ENCODE data around the gene TMEM121.

Gene TMEM121

DNA sequence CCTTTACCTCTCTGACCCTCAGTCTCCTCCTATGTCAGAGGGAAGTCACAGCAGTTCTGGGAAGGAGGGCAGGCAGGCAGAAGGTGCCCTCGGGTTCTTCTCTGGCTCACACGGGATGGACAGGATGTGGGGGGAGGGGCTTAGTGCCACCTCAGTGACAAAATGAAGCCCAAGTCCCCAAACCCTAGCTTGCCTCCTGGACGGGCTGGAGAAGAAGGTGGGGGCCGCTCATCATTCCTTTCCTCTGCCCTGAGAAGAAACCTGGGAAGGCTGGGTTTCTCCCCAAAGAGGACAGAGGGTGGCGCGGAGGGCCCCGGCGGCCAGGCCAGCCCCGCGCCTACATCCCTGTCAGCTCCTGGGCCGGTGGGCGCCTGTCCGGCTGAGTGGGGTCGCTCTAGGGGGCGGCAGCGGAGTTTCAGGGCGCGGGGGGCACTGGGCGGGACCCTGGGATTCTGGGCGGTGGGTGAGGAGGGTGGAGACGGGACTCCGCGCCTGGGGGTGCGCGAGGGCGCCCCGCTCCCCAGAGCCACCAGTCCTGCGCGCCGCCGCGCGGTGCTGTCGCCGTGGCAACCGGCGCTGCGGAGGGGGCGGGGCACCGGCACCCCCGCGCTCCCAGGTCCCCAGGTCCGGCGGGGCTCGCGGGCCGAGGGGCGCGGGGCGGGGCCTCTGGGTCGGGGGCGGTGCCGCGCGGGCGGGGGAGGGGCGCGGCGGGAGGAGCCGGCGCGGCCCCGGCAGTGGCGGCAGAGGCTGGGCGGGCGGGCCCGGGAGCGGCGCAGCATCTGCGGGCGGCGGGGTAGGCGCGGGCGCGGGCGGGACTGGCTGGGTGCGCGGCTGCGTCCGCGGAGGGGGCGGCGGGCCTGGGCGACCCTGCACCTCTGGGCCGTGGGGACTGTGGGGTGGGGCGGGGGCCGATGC, at the start of gene TMEM121:
TSS of gene TMEM121 (plus strand) at position 723 of the 915 bp plus-strand sequence. CDS start 2,252 bp downstream, outside the sequence.
- TF ChIP-seq CTCF (IDR thresholded peaks at IDR 0.05; ENCODE audit: low read depth, low read length, missing control alignments), result no peak
- in situ Hi-C loops (cut with HindIII; ENCODE audit: low sequenced_read_pairs), result no loop called here
- DNase-seq (ENCODE audit: low read depth), result no peak
- H3K4me3 ChIP-seq (ENCODE audit: low read depth, low read length), result peak within 1 kb of the TSS; percentile 50

- DNase-seq (ENCODE audit: low read depth), result no peak
- TF ChIP-seq CTCF (IDR thresholded peaks at IDR 0.05; ENCODE audit: low read depth, low read length, missing control alignments), result no peak
- in situ Hi-C loops (cut with HindIII; ENCODE audit: low sequenced_read_pairs), result no loop called here
- H3K4me3 ChIP-seq (ENCODE audit: low read depth, low read length), result peak overlapping the region; percentile 58
These were observed 49.3 kb upstream of the TMEM121 start for GRCh38 chr14:105476831-105477659.

DNA sequence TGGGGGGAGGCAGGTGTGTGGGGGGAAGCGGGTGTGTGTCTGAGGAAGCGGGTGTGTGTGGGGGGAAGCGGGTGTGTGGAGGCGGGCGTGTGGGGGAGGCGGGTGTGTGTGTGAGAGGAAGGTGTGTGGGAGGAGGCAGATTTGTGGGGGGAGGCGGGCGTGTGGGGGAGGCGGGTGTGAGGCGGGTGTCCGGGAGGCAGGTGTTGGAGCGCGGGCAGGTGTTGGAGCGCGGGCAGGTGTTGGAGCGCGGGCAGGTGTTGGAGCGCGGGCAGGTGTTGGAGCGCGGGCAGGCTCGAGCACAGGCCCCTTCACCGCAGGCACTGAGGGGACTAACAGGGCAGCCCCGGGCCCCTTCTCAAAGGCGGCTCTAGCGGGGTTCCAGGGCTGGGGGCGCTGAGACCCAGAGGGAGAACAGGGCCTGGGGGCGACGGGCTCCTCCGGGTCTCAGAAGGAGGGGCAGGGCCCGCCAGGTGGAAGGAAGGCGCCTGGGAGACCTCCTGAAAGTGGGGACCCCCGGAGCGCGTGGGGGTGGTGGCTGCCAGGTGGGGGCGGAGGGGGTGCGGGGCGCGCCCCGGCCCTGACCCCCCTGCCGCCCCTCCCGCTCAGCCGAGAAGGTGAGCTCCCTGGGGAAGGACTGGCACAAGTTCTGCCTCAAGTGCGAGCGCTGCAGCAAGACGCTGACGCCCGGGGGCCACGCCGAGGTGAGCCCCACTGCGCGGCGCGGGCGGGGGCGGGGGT, 48.6 kb upstream of the TMEM121 start:
- in situ Hi-C loops (cut with HindIII; ENCODE audit: low sequenced_read_pairs), result no loop called here
- DNase-seq (ENCODE audit: low read depth), result no peak
- no peak overlapping the region for H3K4me3 ChIP-seq (ENCODE audit: low read depth, low read length)
- TF ChIP-seq CTCF (IDR thresholded peaks at IDR 0.05; ENCODE audit: low read depth, low read length, missing control alignments), result no peak

DNA sequence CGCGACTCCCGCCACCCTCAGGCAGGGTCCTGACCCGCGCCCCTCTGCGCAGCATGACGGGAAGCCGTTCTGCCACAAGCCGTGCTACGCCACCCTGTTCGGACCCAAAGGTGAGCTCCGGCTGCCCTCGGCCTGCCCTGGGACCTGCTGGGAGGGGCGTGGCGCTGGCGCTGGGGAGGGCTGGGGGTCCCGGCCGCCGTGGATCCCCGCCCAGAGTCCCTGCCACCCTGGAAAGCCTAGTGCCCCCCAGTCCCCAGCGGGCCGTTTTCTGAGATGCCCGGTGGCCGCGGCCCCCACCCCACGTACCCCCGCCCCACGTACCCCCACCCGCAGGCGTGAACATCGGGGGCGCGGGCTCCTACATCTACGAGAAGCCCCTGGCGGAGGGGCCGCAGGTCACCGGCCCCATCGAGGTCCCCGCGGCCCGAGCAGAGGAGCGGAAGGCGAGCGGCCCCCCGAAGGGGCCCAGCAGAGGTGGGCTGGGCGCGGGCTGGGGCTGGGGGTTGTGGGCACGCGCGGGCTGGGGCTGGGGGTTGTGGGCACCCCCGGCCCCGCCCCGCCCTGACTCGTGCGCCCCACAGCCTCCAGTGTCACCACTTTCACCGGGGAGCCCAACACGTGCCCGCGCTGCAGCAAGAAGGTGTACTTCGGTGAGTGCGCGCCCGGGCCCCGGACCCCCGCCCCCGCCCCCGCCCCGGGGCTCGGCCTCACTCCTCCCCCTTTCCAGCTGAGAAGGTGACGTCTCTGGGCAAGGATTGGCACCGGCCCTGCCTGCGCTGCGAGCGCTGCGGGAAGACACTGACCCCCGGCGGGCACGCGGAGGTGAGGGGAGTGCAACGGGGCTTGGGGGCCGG, 47.8 kb upstream of the TMEM121 start:
- DNase-seq (ENCODE audit: low read depth), result no peak
- in situ Hi-C loops (cut with HindIII; ENCODE audit: low sequenced_read_pairs), result no loop called here
- H3K4me3 ChIP-seq (ENCODE audit: low read depth, low read length), result no peak overlapping the region
- TF ChIP-seq CTCF (IDR thresholded peaks at IDR 0.05; ENCODE audit: low read depth, low read length, missing control alignments), result no peak

DNA sequence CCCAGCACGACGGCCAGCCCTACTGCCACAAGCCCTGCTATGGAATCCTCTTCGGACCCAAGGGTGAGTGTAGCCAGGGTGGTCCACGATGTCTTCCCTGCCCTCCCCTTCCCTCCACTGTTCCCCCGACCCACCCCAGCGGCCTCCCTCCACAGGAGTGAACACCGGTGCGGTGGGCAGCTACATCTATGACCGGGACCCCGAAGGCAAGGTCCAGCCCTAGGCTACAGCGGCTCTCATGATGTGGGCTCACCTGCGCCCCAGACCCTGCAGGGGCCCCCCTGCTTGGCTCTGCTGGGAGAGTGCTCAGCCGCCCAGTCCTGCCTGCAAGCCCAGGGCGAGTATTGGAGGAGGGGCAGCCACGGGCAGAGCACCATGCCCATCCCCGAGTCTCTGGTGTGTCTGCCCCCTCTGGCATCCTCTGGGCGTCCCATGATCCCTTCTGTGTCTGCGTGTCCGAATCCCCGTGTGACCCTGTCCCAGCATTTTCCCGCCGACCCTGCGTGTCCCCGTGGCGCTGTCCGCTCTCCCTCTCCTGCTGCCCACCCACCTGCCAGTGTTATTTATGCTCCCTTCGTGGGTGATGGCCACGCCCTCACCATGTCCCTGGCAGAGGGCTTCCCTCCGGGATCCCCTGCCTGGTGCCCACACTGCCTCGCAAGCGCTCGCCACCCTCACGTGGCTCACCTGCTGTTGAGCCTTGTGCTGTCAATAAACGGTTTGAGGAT, 46.8 kb upstream of the TMEM121 start:
- TF ChIP-seq CTCF (IDR thresholded peaks at IDR 0.05; ENCODE audit: low read depth, low read length, missing control alignments), result no peak
- no peak overlapping the region for H3K4me3 ChIP-seq (ENCODE audit: low read depth, low read length)
- in situ Hi-C loops (cut with HindIII; ENCODE audit: low sequenced_read_pairs), result no loop called here
- DNase-seq (ENCODE audit: low read depth), result no peak

Measured in astrocyte of the cerebellum (primary cell).